Measurements from ENCODE around the gene RYR3. TPM values are rescaled to one million over a fixed set of nuclear protein-coding genes. Genes with fewer than 3 reads are reported as not detected.

Gene RYR3
- polyA plus RNA-seq, 1 donor, result 6.5 TPM

DNA sequence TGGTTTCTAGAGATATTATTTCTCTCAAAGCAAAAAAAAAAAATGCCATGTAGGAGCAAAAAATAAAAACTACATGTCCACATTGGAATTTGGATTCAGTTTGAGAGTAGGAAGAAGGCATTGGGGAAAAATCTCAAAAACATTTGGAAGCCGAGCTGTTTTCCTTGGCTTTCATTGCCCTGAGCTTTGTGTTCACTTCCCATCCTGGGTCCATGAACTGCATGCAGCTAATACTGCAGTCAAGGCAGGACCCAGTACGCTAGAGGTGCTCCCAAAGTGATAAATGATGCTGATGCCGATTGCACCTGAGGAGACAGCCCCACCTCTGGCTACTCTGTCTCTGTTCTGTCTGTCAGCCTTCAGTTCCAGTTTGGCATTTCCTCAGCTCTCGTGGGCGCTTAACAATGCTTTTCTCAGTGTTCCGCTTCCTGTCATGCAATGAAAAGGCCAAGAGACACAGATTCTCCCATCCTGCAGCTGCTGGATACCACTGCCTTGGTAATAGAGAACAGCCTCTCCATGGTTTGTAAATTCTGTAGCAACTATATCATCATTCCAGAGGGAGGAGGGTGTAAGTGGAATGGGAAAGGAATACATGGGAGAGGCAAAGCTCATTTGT is 181.8 kb downstream of the RYR3 start:
- DNase-seq, result no peak
- WGBS (ENCODE audit: insufficient coverage, low lambda C conversion rate), result no CpG with 5 or more reads among the region's 6 CpGs
- Histone ChIP-seq H3K9me3 (ENCODE audit: control insufficient read depth, low read depth, low read length) (no peaks in the 10 kb centered on the region), H3K4me3 (ENCODE audit: low read length) (no peak overlapping the region), H3K36me3 (ENCODE audit: control insufficient read depth, insufficient read depth, low read length) (no peaks in the 10 kb centered on the region), H3K27ac (ENCODE audit: low read length) (no peak overlapping the region), H3K27me3 (ENCODE audit: control insufficient read depth, insufficient read depth, low read length) (no peaks in the 10 kb centered on the region), H3K4me1 (ENCODE audit: control insufficient read depth, insufficient read depth, low read length) (no peaks in the 10 kb centered on the region)

DNA sequence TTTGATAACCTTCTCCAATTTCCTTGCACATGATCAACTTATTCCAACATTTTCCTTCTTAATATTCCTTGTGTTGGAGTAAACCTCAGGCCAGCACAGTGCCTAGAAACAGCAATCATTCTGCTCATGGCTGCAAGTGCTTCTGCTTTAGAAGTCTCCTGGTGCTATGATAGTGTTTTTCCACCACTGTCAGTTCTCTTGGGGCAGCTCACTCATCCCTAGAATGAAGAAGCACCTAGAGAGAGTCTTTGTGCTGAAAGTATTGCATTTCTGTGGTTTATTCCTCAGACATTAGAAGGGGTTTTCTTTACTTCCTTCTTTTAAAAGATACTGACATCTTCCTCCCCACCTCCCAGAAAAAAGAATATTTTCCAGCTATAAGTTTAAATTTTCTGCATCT is 183.5 kb downstream of the RYR3 start:
- Histone ChIP-seq H3K27me3 (ENCODE audit: control insufficient read depth, insufficient read depth, low read length) (no peaks in the 10 kb centered on the region), H3K9me3 (ENCODE audit: control insufficient read depth, low read depth, low read length) (no peaks in the 10 kb centered on the region), H3K27ac (ENCODE audit: low read length) (no peak overlapping the region), H3K4me3 (ENCODE audit: low read length) (no peak overlapping the region), H3K36me3 (ENCODE audit: control insufficient read depth, insufficient read depth, low read length) (no peaks in the 10 kb centered on the region), H3K4me1 (ENCODE audit: control insufficient read depth, insufficient read depth, low read length) (no peaks in the 10 kb centered on the region)
- DNase-seq, result no peak

DNA sequence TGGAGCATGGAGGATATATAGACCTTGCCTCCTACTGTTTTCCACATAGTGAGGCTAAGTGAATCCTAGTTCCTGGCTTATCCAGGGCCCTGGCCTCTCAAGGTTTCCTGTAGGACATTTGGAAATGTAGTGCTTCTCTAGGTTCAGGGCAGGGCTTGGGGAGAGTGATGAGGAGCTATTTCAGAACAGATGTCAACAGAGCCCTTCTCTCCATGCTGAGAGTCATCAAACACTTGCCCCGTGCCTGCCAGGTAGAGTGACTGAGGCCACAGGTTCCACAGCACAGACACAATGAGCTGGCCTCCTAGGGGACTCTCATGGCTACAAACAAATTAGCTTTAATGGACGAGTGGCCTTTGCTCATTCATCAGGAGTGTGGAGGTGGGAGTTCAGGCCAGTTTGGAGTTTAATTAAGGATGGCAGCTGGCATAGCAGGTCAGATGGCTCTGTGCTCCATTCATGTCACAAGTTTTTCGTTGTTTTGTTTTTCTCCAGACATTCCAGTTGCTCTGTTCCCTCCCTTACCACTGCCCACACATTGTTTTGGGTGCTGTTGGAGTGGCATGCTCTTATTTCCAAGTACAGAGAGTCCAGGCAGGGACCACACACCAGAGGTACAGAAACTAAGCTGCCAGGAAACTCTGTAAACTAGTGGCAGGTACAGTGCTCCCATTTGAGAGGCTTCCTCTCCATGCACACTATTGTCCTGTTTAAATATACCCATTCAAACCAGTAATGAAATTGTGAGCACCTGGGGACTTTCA is 189.8 kb downstream of the RYR3 start:
- Histone ChIP-seq H3K27ac (ENCODE audit: low read length) (no peak overlapping the region), H3K9me3 (ENCODE audit: control insufficient read depth, low read depth, low read length) (no peaks in the 10 kb centered on the region), H3K27me3 (ENCODE audit: control insufficient read depth, insufficient read depth, low read length) (no peaks in the 10 kb centered on the region), H3K4me3 (ENCODE audit: low read length) (no peak overlapping the region), H3K4me1 (ENCODE audit: control insufficient read depth, insufficient read depth, low read length) (no peaks in the 10 kb centered on the region), H3K36me3 (ENCODE audit: control insufficient read depth, insufficient read depth, low read length) (no peaks in the 10 kb centered on the region)
- no peak for DNase-seq
- 80% methylated on average over 1 of the region's 3 CpGs for WGBS (ENCODE audit: insufficient coverage, low lambda C conversion rate)

DNA sequence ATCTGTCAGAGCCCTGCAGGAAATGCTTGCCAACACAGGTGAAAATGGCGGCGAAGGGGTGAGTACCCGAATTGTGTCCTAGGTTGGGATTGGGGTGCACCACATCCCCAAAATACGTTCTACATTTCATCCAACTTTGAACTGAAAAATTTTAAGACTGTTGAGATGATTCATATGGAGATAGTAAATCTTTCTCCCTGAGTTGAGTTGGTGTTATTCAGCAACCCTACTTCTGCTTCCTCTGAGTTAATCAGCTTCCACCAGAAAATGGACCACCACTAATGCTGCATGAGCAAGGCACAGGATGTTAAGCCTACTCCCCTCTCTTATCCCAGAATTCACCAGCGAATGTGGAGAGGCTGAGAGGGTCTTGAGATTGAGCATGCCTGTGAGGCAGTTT is 192.9 kb downstream of the RYR3 start:
- WGBS (ENCODE audit: insufficient coverage, low lambda C conversion rate), result 100% methylated on average over 1 of the region's 5 CpGs
- no peak overlapping the region for H3K27ac ChIP-seq (ENCODE audit: low read length)
- no peaks in the 10 kb centered on the region for H3K36me3 ChIP-seq (ENCODE audit: control insufficient read depth, insufficient read depth, low read length)
- no peaks in the 10 kb centered on the region for H3K27me3 ChIP-seq (ENCODE audit: control insufficient read depth, insufficient read depth, low read length)
- no peaks in the 10 kb centered on the region for H3K9me3 ChIP-seq (ENCODE audit: control insufficient read depth, low read depth, low read length)
- H3K4me3 ChIP-seq (ENCODE audit: low read length), result no peak overlapping the region
- no peak for DNase-seq
- H3K4me1 ChIP-seq (ENCODE audit: control insufficient read depth, insufficient read depth, low read length), result no peaks in the 10 kb centered on the region

DNA sequence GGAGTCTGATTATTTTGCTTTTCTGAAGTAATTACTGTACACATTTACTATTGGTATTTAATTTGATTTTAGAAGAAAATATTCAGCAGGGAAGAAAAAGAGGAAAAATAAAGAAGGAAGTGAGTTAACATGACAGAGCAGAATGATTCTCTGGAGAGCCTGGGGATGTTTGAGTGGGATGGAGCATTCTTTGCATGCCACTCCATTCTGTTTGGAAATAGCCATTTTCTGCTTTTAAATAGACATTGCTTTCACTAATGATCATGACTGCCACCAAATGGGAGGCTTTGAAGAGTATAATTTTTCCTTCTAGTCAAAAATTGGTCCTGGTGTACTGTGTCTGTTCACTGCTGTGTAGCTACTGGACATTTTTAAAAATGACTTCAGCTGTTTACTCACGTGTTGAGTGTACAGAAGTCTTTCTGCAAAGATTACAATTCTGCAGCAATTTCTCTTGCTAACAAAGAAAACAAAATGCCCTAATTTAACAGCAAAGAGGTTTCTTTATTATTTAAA is 196.1 kb downstream of the RYR3 start:
- Histone ChIP-seq H3K4me3 (ENCODE audit: low read length) (no peak overlapping the region), H3K27ac (ENCODE audit: low read length) (no peak overlapping the region), H3K4me1 (ENCODE audit: control insufficient read depth, insufficient read depth, low read length) (no peaks in the 10 kb centered on the region), H3K9me3 (ENCODE audit: control insufficient read depth, low read depth, low read length) (no peaks in the 10 kb centered on the region), H3K36me3 (ENCODE audit: control insufficient read depth, insufficient read depth, low read length) (no peaks in the 10 kb centered on the region), H3K27me3 (ENCODE audit: control insufficient read depth, insufficient read depth, low read length) (no peaks in the 10 kb centered on the region)
- no peak for DNase-seq
- WGBS (ENCODE audit: insufficient coverage, low lambda C conversion rate), result no CpG with 5 or more reads among the region's 1 CpG

DNA sequence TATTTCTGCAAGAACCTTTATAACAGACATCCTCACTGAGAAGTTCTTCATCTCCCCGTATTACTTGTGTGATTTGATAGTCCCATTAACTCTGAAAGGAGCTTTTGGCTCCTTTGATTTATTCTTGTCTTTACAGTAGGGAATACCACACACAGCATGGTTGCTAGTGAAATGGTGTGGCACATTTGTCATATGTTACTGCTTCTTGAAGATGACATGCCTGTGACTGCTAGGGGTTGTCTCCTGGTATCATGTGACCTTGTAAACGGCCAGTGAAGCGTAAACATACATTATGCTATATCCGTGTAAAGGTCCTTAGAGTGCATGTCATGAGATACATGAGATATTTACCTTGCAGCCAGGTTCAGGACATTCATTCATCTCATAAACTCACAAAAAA is 197.9 kb downstream of the RYR3 start:
- no CpG with 5 or more reads among the region's 4 CpGs for WGBS (ENCODE audit: insufficient coverage, low lambda C conversion rate)
- no peak overlapping the region for H3K27ac ChIP-seq (ENCODE audit: low read length)
- no peak overlapping the region for H3K4me3 ChIP-seq (ENCODE audit: low read length)
- no peaks in the 10 kb centered on the region for H3K4me1 ChIP-seq (ENCODE audit: control insufficient read depth, insufficient read depth, low read length)
- no peak for DNase-seq
- H3K27me3 ChIP-seq (ENCODE audit: control insufficient read depth, insufficient read depth, low read length), result no peaks in the 10 kb centered on the region
- H3K9me3 ChIP-seq (ENCODE audit: control insufficient read depth, low read depth, low read length), result no peaks in the 10 kb centered on the region
- H3K36me3 ChIP-seq (ENCODE audit: control insufficient read depth, insufficient read depth, low read length), result no peaks in the 10 kb centered on the region

DNA sequence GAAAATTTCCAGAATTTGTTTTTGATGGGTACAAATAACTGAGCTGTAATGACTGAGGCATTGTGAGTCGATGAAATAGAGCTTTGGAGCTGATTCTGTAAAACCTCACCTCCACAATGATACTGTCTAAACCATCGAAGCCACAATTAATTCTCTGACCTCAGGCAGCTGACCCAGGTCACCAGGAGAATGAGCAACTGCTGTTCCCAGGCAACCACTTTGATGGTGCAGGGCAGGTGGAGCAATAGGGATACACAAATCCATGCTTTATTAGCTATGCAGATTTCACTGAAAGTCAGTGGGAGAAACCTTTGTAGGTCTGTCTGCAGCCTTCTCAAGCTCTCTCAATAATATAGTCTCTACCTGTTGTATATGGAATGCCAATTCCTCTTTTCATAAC is 204.4 kb downstream of the RYR3 start:
- Histone ChIP-seq H3K9me3 (ENCODE audit: control insufficient read depth, low read depth, low read length) (no peaks in the 10 kb centered on the region), H3K4me1 (ENCODE audit: control insufficient read depth, insufficient read depth, low read length) (no peaks in the 10 kb centered on the region), H3K36me3 (ENCODE audit: control insufficient read depth, insufficient read depth, low read length) (no peaks in the 10 kb centered on the region), H3K4me3 (ENCODE audit: low read length) (no peak overlapping the region), H3K27ac (ENCODE audit: low read length) (no peak overlapping the region), H3K27me3 (ENCODE audit: control insufficient read depth, insufficient read depth, low read length) (no peaks in the 10 kb centered on the region)
- 67% methylated on average over 2 of the region's 2 CpGs for WGBS (ENCODE audit: insufficient coverage, low lambda C conversion rate)
- DNase-seq, result no peak

DNA sequence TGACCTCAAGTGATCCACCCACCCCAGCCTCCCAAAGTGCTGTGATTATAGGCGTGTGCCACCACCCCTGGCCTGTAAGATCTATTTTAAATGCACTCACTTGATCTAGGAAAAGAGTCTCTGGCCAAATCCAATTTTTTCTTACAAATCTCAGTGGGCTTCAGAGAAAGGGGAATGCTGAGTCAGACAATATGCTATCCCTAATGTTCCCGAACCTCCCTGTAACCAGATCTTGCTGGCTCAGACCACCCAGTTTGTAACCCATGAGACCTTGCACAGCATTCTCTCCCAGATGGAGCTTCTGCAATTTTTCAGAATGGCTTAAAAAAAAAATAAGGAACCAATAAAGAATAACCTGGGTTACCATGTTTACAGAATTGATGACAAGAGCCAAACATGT is 205.8 kb downstream of the RYR3 start:
- Histone ChIP-seq H3K27me3 (ENCODE audit: control insufficient read depth, insufficient read depth, low read length) (no peaks in the 10 kb centered on the region), H3K9me3 (ENCODE audit: control insufficient read depth, low read depth, low read length) (no peaks in the 10 kb centered on the region), H3K4me3 (ENCODE audit: low read length) (no peak overlapping the region), H3K4me1 (ENCODE audit: control insufficient read depth, insufficient read depth, low read length) (no peaks in the 10 kb centered on the region), H3K36me3 (ENCODE audit: control insufficient read depth, insufficient read depth, low read length) (no peaks in the 10 kb centered on the region), H3K27ac (ENCODE audit: low read length) (no peak overlapping the region)
- no CpG with 5 or more reads among the region's 2 CpGs for WGBS (ENCODE audit: insufficient coverage, low lambda C conversion rate)
- no peak for DNase-seq

DNA sequence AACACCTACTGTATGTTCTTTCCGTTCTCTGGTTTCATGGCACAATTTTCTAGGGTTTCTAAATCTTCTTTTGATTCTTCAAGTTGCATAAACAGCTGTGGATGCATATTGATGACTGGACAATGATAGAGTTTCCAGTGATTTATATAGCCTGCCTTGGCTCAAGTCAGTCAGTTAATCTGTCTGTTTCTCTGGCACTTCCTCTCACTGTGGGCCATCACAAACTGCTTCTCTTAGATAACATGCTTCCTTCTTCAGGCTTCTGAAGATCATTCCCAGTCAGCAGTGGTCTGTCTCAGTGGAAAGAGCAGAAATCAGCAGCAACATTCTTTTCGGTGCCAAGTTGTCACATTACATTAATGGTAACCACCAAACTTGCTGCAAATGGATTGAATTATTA is 207.2 kb downstream of the RYR3 start:
- Histone ChIP-seq H3K27me3 (ENCODE audit: control insufficient read depth, insufficient read depth, low read length) (no peaks in the 10 kb centered on the region), H3K36me3 (ENCODE audit: control insufficient read depth, insufficient read depth, low read length) (no peaks in the 10 kb centered on the region), H3K4me3 (ENCODE audit: low read length) (no peak overlapping the region), H3K27ac (ENCODE audit: low read length) (no peak overlapping the region), H3K4me1 (ENCODE audit: control insufficient read depth, insufficient read depth, low read length) (no peaks in the 10 kb centered on the region), H3K9me3 (ENCODE audit: control insufficient read depth, low read depth, low read length) (no peaks in the 10 kb centered on the region)
- no peak for DNase-seq
- no CpG with 5 or more reads among the region's 2 CpGs for WGBS (ENCODE audit: insufficient coverage, low lambda C conversion rate)

DNA sequence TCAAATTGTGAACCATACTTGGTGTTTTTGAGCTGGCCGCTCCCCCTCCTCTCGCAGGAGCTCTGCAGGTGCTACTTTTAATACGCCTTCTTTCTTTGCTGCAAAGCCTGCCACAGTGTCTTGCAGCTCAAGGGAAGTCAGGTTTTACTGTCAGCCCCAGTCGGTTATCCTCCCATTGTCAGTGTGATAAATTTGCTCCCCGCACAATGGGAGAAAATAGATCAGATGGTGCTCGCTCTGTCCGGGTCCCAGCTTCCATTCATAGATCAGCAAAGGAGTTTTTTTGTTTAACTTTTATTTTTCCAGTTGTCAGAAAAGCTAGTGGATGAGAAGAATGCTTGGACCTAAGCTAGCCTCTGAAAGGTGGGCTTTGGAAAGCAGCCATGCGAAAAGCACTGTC is 207.7 kb downstream of the RYR3 start:
- H3K4me3 ChIP-seq (ENCODE audit: low read length), result no peak overlapping the region
- DNase-seq, result no peak
- no peaks in the 10 kb centered on the region for H3K4me1 ChIP-seq (ENCODE audit: control insufficient read depth, insufficient read depth, low read length)
- no CpG with 5 or more reads among the region's 8 CpGs for WGBS (ENCODE audit: insufficient coverage, low lambda C conversion rate)
- H3K27me3 ChIP-seq (ENCODE audit: control insufficient read depth, insufficient read depth, low read length), result no peaks in the 10 kb centered on the region
- H3K36me3 ChIP-seq (ENCODE audit: control insufficient read depth, insufficient read depth, low read length), result no peaks in the 10 kb centered on the region
- H3K9me3 ChIP-seq (ENCODE audit: control insufficient read depth, low read depth, low read length), result no peaks in the 10 kb centered on the region
- H3K27ac ChIP-seq (ENCODE audit: low read length), result no peak overlapping the region

DNA sequence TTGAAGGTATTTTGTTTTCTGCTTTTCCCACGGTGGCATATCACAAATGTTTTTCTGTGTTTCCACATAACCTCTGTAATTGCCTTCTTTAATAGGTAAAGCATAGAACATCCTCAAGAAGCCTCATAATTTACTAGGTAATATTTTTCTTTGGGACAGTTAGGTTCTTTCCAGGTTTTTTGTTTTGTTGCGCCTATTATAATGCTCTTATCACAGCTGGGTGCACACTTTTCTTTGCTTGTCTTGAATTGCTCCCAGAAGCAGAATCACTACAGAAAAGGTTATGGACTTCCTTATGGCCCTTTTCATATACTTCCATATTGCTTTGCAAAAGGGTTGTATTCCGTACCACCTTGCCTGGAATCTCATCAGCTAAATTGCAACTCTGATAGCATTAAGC is 213.5 kb downstream of the RYR3 start:
- Histone ChIP-seq H3K4me1 (ENCODE audit: control insufficient read depth, insufficient read depth, low read length) (no peaks in the 10 kb centered on the region), H3K27me3 (ENCODE audit: control insufficient read depth, insufficient read depth, low read length) (no peaks in the 10 kb centered on the region), H3K36me3 (ENCODE audit: control insufficient read depth, insufficient read depth, low read length) (no peaks in the 10 kb centered on the region), H3K27ac (ENCODE audit: low read length) (no peak overlapping the region), H3K4me3 (ENCODE audit: low read length) (no peak overlapping the region), H3K9me3 (ENCODE audit: control insufficient read depth, low read depth, low read length) (no peaks in the 10 kb centered on the region)
- WGBS (ENCODE audit: insufficient coverage, low lambda C conversion rate), result 94% methylated on average over 2 of the region's 3 CpGs
- no peak for DNase-seq

Data from large intestine (tissue), 3 donors.